ENCODE results near the gene ZDHHC23.

The ZDHHC23 gene

GRCh38 chr3:113927556-113927955 lies 20.3 kb upstream of the ZDHHC23 start:
- H3K27ac ChIP-seq = no peak overlapping the region
- TF ChIP-seq CTCF (conservative IDR thresholded peaks at IDR 0.05) = no peak
- TF ChIP-seq ZFX (IDR thresholded peaks at IDR 0.05) = no peak

- peak overlapping the region; percentile 88 for H3K27ac ChIP-seq
- TF ChIP-seq ZFX (IDR thresholded peaks at IDR 0.05) = no peak
- no peak for TF ChIP-seq CTCF (conservative IDR thresholded peaks at IDR 0.05)
Measured at GRCh38 chr3:113946831-113947230, 982 bp upstream of the ZDHHC23 start.

GRCh38 chr3:113948015-113948917 lies 453 bp downstream of the ZDHHC23 start:
- TF ChIP-seq CTCF (conservative IDR thresholded peaks at IDR 0.05) (no peak), ZFX (IDR thresholded peaks at IDR 0.05) (peak; percentile 19; the same call in 1 of the 2 replicates)
- peak overlapping the region; percentile 88 for H3K27ac ChIP-seq

GRCh38 chr3:113952921-113953320 lies 5.1 kb downstream of the ZDHHC23 start:
- no peak overlapping the region for H3K27ac ChIP-seq
- no peak for TF ChIP-seq CTCF (conservative IDR thresholded peaks at IDR 0.05)
- TF ChIP-seq ZFX (IDR thresholded peaks at IDR 0.05) = no peak

GRCh38 chr3:113953677-113954076 lies 5.9 kb downstream of the ZDHHC23 start:
- TF ChIP-seq ZFX (IDR thresholded peaks at IDR 0.05) (no peak), CTCF (conservative IDR thresholded peaks at IDR 0.05) (no peak)
- no peak overlapping the region for H3K27ac ChIP-seq

GRCh38 chr3:113954091-113954685 lies 6.4 kb downstream of the ZDHHC23 start:
- TF ChIP-seq CTCF (conservative IDR thresholded peaks at IDR 0.05) (no peak), ZFX (IDR thresholded peaks at IDR 0.05) (no peak)
- no peak overlapping the region for H3K27ac ChIP-seq

GRCh38 chr3:113963879-113964278 lies 16.1 kb downstream of the ZDHHC23 start:
- no peak for TF ChIP-seq ZFX (IDR thresholded peaks at IDR 0.05)
- no peak for TF ChIP-seq CTCF (conservative IDR thresholded peaks at IDR 0.05)
- H3K27ac ChIP-seq = no peak overlapping the region
